Measurements from ENCODE around the gene ZFAND2B.

GRCh38 chr2:219244789-219245147 lies 38.2 kb downstream of the ZFAND2B start:
- no peak for TF ChIP-seq POLR2AphosphoS5 (IDR thresholded peaks at IDR 0.05; ENCODE audit: low read depth, low read length)
- TF ChIP-seq, protein P1, sequence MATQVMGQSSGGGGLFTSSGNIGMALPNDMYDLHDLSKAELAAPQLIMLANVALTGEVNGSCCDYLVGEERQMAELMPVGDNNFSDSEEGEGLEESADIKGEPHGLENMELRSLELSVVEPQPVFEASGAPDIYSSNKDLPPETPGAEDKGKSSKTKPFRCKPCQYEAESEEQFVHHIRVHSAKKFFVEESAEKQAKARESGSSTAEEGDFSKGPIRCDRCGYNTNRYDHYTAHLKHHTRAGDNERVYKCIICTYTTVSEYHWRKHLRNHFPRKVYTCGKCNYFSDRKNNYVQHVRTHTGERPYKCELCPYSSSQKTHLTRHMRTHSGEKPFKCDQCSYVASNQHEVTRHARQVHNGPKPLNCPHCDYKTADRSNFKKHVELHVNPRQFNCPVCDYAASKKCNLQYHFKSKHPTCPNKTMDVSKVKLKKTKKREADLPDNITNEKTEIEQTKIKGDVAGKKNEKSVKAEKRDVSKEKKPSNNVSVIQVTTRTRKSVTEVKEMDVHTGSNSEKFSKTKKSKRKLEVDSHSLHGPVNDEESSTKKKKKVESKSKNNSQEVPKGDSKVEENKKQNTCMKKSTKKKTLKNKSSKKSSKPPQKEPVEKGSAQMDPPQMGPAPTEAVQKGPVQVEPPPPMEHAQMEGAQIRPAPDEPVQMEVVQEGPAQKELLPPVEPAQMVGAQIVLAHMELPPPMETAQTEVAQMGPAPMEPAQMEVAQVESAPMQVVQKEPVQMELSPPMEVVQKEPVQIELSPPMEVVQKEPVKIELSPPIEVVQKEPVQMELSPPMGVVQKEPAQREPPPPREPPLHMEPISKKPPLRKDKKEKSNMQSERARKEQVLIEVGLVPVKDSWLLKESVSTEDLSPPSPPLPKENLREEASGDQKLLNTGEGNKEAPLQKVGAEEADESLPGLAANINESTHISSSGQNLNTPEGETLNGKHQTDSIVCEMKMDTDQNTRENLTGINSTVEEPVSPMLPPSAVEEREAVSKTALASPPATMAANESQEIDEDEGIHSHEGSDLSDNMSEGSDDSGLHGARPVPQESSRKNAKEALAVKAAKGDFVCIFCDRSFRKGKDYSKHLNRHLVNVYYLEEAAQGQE (IDR thresholded peaks at IDR 0.05; ENCODE audit: insufficient read depth in 1 of 2, low read depth in 2 of 2, low read length in 2 of 2) = no peak
- TF ChIP-seq TAF1 (IDR thresholded peaks at IDR 0.05; ENCODE audit: borderline replicate concordance, insufficient read depth, low read length) = no peak
- TF ChIP-seq SIN3A (IDR thresholded peaks at IDR 0.05; ENCODE audit: borderline replicate concordance, insufficient read depth, low read length) = no peak
